ENCODE measurements around the gene SNTG2. TPM values are rescaled to one million over a fixed set of nuclear protein-coding genes. Genes with fewer than 3 reads are reported as not detected.
A peak's percentile ranks its signal among the peaks of the same experiment; 100 is the strongest.

SNTG2 gene
- total and polyA plus RNA-seq, 12 donors, result 0.39 to 2.8 (median 1.0) TPM; not detected in 1

GRCh38 chr2:1045109-1045508, 94.5 kb downstream of the SNTG2 start:
- Histone ChIP-seq H3K27ac (no peak overlapping the region), H3K36me3 (no peaks in the 10 kb centered on the region), H3K27me3 (peaks cover 0 to under 1% (median 0%) of the 10 kb centered on the region in 7 donors), H3K4me3 (no peak overlapping the region), H3K4me1 (no peaks in the 10 kb centered on the region), H3K9me3 (peaks cover 0 to 65% (median 3%) of the 10 kb centered on the region in 11 donors)
- no peak for DNase-seq
- intact Hi-C loops (cut with DNase I), result no loop called here
- no peak for TF ChIP-seq CTCF (IDR thresholded peaks at IDR 0.05)
- 78 to 85% methylated on average over 1 of the region's 1 CpG for WGBS, 2 donors
- no peak for ATAC-seq

- Histone ChIP-seq H3K4me1 (no peaks in the 10 kb centered on the region), H3K27ac (no peak overlapping the region), H3K27me3 (no peaks in the 10 kb centered on the region), H3K9me3 (peaks cover 0 to 65% (median 3%) of the 10 kb centered on the region in 11 donors), H3K36me3 (no peaks in the 10 kb centered on the region), H3K4me3 (no peak overlapping the region)
- intact Hi-C loops (cut with DNase I), result no loop called here
- TF ChIP-seq CTCF (IDR thresholded peaks at IDR 0.05), result no peak
- no peak for DNase-seq
- 63 to 66% methylated on average over 4 of the region's 4 CpGs for whole genome bisulfite sequencing, 2 donors
- ATAC-seq, result no peak
Measured at GRCh38 chr2:1046067-1046466, 95.4 kb downstream of the SNTG2 start.

- ATAC-seq (no peak), DNase-seq (no peak)
- peak in 1 of 9 donors; percentile 30 for TF ChIP-seq CTCF (IDR thresholded peaks at IDR 0.05)
- intact Hi-C loops (cut with DNase I), result no loop called here
- no peak overlapping the region for H3K4me3 ChIP-seq
- peaks cover 0 to 63% (median 3%) of the 10 kb centered on the region in 11 donors for H3K9me3 ChIP-seq
- no peak overlapping the region for H3K27ac ChIP-seq
- no peaks in the 10 kb centered on the region for H3K4me1 ChIP-seq
- peaks cover 0 to 3% (median 0%) of the 10 kb centered on the region in 7 donors for H3K27me3 ChIP-seq
- WGBS, 2 donors, result 0 to 3% methylated on average over 1 of the region's 1 CpG
- no peaks in the 10 kb centered on the region for H3K36me3 ChIP-seq
Measured at GRCh38 chr2:1047485-1047884, 96.8 kb downstream of the SNTG2 start.

GRCh38 chr2:1049691-1050090, 99.0 kb downstream of the SNTG2 start:
- no peak for TF ChIP-seq CTCF (IDR thresholded peaks at IDR 0.05)
- 58 to 69% methylated on average over 2 of the region's 2 CpGs for WGBS, 2 donors
- Histone ChIP-seq H3K36me3 (no peaks in the 10 kb centered on the region), H3K27me3 (peaks cover 0 to 6% (median 0%) of the 10 kb centered on the region in 7 donors), H3K4me3 (no peak overlapping the region), H3K9me3 (peaks cover 0 to 43% (median 0%) of the 10 kb centered on the region in 11 donors), H3K27ac (no peak overlapping the region), H3K4me1 (no peaks in the 10 kb centered on the region)
- no peak for DNase-seq
- intact Hi-C loops (cut with DNase I), result no loop called here
- ATAC-seq, result no peak
